Daoy (cell line): ENCODE measurements around the gene NUB1. TPM values are rescaled to one million over a fixed set of nuclear protein-coding genes. Genes with fewer than 3 reads are reported as not detected.

Experiments
- DNase-seq: peaks from one replicate; pipeline ENCODE4 v3.0.0-alpha.2; 2015; ENCODE audit warnings: low read depth
- total RNA-seq: library from RNA; depleted of rRNA; stranded (reverse); fragments of >200 nt; shearing (Covaris generic); gene quantifications from 2 replicates; pipeline ENCODE4 v1.2.3, GENCODE V29; 2014

The NUB1 gene
- total RNA-seq, 1 experiment from 2014 or later = 128 TPM

DNA sequence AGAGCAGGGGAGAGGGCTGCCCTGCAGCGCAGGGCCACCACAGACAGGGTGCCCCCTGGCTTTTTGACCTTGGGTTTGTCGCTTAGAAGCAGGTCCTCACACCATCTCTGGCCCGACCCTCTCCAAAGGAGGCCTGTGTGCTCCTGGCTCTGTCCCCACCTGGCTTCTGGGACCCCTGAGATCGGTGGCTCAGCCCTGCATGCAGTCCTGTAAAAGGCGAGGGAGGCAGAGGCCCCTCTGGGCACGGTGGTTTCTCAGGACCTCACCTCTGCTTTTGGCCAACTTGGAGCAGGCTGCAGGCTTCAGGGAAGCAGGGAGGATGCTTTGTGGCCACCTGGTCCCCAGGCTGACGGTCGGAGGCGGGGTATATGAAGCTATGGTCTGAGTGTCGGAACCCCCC is 46.8 kb downstream of the NUB1 start:
- no peak for DNase-seq

DNA sequence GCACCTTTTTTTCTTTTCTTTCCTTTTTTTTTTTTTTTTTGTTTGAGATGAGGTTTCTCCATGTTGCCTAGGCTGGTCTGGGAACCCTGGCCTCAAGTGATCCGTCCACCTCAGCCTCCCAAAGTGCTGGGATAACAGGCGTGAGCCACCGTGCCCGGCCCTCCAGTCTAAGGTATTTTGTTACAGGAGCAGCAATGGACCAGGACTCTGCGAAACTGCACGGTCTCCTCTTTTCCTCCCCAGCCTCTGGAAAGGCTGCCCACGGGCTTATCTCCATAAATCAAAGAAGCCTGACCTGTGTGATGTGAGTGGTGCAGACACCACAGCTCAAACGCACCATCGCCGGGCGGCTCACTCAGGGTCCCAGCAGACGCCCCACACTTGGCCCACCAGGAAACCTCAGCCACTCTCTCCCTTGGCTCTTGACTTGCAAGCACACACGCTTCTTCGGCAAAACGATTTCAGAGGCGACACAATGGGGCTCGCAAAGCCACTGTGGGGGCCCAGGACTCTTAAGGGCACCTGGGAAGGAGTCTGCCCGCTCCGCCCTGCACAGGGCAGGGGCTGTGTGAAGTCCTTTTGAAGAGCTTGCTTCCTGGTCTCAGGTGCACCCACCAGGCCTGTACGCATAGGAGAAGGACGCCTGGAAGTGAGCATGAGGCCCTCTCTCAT is 47.6 kb downstream of the NUB1 start:
- DNase-seq = no peak

DNA sequence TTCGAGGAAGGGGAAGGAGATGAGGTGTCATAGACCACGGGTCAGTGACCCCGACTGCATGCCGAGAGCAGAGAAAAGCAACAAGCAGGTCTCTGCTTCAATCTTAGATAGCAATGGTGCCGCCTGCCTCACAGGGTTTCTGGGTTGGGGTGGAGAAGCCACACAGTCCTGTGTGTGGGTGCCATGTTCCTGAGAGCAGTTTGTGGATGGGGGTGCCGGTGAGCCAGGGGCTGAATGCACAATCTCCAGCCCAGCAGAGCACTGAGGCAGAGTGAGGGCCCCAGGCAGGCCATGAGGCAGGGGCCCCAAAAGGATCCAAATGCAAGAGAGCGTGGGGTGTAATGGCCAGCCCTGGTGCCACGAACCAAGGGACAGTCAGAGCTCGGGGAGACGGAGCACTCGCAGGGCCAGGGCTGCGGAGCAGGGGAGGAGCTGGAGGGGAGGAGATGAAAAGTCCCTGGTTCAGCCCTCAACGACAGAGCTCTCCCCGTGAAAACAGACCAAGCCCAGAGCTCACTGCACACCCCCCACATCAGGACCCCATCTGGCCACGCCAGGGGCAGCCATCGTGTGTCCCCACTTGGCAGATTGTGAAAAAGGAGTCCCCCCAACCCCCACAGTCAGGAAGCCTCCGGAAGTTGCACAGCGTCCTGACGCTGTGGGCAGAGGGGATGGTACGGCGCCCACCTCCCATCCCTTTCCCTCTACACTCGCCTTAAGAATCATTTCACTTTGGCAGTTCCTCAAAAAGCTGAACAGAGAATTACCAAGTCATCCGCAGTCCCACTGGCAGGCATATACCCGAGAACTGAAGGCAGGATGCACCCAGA is 48.4 kb downstream of the NUB1 start:
- DNase-seq = no peak

DNA sequence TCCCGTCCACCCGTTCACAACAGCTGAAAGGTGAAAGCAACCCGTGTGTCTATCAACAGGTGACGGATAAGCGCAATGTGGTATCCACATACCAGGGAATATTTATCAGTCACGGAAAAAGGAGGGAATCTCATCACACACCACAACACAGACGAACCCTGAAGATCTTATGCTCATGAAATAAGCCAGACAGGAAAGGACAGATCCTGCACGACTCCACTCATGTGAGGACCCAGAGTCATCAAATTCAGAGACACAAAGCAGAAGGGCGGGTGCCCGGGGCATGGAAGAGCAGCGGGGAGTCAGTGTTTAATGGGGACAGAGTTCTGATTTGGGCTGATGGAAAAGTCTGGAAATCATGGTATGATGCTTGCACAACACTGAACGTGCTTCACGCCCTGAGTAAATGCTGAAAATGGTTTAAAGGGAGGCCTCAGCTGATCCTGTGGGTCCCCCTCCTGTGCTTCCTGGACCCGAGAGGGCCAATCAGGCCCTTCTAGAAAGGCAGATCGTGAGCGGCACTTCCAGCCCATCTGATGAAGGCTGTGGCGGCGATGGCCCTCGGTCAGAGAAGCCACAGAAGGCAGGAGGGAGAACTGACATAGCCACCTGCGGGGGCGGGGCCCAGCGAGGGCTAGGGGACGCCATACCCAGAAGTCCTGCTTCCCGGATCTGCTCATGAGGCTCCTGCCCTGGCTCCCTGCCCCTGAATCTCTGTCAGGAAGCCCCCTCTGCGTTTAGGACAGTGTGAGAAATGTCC is 49.2 kb downstream of the NUB1 start:
- DNase-seq = no peak

DNA sequence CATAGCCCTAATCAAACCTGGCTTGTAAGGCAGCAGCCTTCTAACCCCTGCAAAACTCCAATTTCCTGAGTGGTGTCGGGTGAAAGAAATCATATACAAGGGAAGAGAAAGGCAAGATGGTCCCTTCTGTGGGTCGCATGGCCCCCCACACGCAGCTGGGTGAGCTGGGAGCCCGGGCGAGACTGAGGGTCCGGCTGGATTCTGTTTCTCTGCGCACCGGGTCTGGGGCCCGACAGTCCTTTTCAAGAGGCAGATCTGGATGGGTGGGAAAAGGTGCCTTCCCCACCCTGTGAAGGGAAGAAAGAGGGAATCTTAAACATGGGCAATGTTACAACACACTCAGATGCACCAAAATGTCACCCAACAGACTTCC is 49.7 kb downstream of the NUB1 start:
- DNase-seq = no peak

DNA sequence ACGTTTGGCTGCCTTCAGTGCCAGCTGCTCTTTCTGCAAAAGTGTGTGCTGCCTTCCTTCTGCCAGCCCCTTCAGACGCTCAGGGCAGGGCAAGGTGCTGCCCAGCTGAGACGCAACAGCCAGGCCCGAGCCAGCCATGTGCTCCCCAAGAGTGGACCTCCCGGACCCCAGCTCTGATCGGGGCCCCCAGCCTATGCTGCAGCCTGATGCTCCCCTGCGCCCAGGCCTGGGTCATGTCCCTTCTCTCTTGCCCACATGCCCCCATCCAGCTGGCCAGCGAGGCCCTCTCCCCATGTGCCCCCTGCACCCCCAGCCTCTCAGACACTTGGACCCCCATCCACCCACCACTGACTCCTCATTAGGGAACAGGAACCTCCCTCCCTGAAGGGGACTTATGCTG is 50.4 kb downstream of the NUB1 start:
- no peak for DNase-seq

DNA sequence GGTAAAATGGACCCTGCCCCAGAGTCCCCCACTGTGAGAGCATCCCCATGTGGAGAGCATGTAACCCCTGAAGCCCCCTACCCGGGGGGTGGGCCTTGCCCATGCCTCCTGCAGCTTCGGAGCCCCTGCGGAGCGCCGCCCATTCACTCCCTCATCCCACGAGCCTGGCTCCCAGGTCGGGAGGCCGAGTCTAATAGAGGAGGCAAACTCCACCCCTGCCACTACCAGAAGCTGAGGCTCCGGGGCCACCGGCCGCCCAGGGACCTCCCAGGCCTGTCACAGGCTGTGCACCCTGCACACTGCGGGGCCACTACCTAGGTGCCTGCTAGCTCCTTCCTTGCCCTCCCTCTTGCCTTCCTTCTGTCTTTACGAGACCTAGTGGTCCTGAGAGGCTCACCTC is 50.8 kb downstream of the NUB1 start:
- no peak for DNase-seq

DNA sequence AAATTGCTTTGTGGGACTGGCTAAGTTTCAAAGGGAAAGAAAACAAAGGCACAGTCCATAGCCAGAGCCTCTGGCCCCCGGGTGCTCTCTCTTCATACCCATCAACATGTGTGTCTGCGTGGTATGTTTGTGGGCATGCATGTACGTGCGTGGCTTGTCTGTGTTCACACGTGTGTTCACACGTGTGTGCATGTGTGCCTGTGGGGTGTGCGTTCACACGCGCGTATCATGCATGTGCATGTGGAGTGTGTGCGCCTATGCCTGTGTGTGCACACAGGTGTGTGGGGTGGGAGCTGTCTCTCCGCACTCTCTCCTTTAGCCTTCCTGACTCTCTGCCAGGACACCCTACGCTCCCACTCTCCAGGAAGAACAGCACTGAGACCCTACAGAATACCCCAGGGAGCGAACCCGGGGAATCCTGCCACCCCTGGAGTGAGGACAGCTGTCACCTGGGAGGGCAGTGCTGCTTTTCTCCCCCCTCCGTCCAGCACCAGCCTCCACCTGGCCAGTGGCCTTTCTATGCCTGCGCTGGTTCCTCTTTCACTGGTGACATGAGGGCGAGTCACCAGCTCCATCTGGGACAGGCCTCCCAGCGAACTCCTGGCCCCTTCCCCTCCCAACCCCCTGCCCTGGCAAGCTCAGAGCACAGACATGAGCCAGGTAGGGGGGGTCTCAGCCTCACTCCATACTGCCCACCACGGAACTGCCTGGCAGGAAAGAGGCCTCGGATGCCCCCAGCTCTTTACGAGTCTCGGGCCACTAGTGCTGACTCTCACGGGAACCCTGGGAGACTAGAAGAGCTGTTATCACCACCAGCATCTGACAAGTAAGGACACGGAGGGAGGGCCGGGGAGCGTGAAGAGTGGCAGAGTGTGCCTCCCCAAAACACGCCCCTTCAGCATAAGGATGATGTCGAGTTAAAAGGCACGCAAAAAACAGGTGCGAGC is 51.7 kb downstream of the NUB1 start:
- no peak for DNase-seq

DNA sequence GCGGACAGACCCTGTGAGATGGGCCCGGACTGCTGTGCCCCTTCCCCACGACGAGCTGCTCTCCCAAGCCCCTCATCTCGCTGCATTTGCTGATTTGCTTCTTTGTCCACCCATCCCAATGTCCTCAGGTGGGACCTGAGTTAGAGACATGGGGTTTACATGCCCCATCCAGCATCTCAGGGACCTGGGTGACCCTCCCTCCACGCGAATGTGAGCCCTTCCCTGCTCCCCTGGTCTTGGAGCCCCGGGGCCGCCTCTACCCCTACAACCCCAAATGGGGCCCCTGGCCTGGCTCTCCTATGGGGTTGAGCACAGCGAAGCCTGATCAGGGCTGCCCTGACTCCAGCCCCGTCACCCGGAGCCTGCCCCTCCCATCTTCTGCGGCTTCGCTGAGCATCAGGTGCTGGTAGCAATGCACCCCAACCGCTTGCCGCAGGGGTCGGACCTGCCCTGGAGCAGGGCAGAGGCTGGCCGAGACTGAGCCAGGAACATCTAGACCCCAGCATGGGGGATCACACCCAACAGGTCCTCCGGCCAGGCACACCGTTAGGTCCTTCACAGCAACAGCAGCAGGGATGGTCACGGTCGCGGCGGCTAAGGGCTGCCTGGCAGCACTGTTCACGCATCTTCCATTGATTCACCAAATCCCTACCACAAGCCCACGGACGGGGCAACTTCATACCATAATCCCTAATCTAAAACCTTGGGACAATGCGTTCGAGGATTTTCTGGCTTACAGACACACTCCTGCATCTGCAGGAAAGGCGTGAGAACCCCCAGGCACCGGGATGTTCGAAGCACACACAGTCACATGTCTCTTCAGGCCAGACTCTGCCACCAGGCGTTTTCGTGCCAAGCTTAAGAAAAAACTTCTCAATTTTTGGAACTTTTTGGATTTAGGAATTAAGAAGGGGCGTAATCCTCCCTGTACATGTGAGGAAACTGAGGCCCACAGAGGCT is 52.7 kb downstream of the NUB1 start:
- DNase-seq = no peak

DNA sequence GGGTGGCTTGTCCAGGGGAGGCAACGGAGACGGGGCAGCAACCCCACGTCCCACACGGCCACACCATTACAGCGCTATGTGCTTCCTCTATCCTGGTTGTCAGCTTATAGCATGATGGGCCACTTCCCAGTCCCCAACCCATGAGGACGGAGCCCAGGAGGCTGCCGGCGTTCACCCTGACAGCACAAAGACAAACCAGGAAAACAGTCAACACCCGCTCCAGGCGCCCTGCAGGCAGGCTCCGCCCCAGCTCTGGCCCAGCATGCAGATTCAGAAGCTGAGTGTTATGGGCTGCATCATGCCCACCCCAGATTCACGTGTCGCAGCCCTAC is 53.4 kb downstream of the NUB1 start:
- no peak for DNase-seq

DNA sequence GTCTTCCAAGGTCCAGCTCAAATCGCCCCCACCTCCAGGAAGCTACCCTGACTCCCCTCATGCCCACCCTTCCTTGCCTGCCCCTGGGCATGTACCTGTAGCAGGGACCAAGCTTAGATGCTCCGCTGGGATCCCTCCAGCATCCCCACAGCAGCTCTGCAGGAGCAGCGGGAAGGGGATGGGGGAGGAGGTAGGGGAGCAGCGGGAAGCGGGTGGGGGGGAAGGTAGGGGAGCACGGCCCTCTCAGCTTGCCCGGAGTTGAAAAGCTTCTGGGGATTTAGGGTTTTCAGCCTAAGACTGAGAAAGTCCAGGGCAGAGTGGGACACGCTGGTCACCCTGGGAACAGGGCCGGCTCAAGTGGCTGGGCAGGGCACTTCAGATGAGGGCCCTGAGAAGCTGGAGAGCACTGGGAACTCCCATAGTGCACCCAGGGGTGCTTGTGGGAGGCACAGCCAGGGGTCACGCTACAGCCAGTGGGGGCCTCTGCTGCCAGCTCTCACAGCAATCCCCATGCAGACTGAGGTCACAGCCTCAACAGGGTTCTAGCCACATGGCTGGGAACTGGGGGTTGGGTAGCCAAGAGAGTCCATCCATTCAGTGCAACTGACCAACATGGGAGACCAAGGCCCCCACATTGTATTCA is 54.8 kb downstream of the NUB1 start:
- DNase-seq = no peak

DNA sequence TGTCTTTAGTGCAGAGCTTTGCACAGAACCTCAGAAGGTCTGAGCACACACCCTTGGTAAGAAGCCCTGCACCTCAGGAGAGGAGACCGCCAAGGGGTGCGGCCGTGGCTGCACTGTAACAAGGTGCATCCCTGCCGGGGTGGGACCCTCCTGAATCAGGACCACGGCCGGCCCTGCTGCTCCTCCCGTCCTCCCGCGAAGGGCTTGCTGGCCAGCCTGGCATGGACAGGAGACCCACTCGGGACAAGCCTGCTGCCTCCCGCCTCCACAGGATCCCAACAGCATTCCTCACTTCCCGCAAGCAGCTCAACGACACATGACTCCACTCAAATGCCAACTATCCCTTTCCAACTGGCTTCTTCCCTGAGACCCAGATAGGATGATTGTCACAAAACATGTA is 55.4 kb downstream of the NUB1 start:
- DNase-seq = no peak

DNA sequence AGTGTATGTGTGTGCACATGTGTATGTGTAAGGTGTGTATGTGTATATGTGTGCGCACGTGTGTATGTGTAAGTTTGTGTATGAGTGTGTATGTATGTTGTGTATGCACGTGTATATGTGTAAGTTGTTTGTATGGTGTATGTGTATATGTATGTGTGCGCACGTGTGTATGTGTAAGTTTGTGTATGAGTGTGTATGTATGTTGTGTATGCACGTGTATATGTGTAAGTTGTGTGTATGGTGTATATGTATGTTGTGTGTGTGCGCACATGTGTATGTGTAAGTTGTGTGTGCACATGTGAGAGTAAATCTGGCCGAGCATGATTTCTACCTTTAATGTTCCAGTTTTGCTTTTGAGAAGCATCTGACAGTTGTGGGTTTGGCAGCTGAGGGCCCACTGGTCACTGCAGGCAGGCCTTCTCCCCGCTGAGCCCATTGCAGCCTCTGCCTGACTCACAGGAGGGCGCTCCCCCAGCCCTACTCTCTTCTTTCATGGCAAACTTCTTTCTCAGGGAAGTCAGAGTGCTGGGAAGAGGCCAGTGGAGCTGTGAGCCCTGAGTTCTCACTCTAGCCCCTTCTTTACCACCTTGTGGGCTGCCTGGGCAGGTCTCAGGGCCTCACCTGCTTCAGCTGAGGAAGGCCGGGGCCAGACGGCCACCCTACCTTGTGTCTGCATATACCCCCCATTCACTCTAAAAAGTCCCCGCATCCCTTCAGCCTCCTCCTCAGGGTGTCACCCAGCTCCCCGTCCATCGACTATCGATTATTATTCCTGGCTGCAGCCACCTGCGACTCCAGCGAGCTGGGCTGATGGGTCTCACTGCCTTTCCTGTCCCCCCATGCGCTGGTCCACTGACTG is 57.1 kb downstream of the NUB1 start:
- no peak for DNase-seq

DNA sequence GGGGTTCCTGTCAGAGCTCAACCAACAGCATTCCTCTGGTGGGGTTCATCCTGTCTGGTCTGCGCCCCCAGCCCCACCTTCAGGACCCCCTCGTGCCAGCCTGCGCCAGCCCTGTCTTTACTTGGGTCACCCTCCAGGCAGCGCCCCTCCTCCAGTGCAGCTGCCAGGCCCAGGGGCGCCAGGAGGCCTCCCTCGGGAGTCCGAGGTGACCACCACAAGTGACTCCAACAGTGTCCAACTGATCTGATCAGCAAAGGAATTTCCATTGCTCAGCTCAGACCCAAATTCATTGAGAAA is 57.6 kb downstream of the NUB1 start:
- no peak for DNase-seq

DNA sequence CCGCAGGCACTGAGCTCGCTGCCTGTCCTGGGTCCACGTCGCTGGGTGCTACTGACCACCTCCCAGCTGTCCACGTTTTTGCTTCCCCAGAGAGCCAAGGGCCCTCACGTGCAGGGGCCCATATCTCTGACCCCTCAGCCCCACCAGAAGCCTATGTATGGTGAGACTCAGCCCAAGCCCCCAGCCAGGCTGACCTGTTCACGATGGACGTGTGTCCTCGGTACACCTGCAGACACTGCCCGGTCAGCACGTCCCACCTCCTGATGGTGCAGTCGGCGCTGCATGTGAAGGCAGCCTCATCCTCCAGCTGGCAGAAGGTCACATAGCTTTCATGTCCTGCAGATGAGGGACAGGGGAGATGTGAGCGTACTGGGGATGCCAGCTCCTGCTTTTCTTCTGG is 58.3 kb downstream of the NUB1 start:
- no peak for DNase-seq

DNA sequence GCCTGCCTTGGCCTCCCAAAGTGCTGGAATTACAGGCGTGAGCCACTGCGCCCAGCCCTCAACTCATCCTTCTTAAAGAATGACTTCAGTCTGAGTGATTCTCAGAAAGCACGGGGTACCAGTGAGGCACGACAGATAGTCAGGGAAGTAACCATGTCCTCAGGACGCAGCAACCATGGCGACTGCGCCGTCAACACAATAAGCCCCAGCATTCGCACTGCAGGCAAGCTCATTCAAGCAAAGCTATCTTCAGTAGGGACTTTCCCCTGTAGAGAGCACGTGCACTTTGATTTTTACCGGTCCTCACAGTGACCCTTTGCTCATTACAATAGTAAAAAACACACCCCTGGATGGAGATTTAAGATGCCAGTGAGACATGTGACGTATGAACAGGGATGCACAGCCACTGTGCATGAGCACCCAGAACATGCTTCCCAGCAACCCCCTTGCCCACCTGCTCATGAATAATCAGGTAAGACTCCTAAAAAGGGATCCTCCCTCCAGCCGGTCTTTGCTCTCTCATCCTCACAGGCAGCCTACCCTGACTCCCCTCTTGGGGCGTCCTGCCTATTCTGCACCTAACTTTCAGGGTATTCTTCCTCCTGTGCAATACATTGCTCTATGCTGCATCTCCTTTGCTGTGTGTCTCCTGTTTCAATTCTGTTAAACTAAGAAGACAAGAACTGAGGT is 59.2 kb downstream of the NUB1 start:
- DNase-seq = no peak

DNA sequence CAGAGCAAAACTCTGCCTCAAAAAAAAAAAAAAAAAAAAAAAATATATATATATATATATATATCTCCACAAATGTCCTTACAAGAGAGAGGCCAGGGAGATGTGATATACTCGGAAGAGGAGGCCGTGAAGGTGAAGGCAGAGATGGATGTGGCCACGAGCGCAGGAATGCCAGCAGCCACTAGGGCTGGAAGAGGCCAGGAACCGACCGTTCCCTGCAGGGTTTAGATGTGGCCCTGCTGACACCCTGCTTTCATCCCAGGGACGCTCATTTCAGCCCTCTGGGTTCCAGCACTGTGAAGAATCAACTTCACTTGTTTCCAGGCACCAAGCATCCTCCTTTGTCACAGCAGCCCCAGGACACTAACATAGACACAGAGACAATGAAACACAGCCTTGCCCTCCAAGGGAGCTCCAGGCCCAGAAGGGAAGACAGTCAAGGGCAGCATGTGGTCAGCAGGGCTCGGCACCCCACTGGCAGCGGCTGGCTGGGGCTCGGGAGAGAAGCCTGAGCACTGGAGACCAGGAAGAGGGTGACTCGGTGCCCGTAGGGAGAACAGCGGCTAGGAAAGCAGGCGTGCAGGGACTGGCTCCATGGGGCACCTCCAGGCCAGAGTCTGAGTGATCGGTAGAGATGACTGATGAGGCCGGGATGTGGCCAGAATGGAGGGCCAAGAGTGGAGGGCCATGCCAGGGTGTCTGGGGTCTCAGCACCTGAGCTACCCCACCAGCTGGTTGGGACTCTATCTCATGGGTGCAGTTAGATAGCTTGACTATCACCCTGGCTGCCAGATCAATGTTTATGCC is 60.6 kb downstream of the NUB1 start:
- DNase-seq = no peak

DNA sequence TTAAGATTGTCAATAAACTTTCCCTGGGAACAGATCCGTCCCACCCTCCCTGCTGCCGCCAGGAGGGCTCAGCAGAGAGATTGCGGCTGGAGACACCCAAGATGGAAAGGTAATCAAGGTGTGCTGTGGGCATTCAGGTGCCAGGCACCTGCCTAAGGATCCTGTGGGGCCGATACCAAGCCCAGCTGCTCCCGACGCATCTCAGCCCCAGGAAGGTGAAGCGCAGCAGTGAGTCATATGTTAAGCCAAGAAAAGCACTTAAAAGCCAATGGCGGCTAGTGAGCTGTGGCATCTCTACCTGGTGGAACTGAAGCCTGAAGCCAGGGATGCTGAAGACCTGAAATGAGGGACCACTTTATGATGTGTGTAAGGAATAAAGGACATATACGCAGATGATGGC is 62.2 kb downstream of the NUB1 start:
- DNase-seq = peak; percentile 49
